ENCODE data around the gene CHKB.
"Not testable (repeated sequence)": the region's sequence is repeated elsewhere in the genome, so short reads cannot be mapped to it uniquely, and the experiment has no call there.

Gene CHKB, protein sequence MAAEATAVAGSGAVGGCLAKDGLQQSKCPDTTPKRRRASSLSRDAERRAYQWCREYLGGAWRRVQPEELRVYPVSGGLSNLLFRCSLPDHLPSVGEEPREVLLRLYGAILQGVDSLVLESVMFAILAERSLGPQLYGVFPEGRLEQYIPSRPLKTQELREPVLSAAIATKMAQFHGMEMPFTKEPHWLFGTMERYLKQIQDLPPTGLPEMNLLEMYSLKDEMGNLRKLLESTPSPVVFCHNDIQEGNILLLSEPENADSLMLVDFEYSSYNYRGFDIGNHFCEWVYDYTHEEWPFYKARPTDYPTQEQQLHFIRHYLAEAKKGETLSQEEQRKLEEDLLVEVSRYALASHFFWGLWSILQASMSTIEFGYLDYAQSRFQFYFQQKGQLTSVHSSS

DNA sequence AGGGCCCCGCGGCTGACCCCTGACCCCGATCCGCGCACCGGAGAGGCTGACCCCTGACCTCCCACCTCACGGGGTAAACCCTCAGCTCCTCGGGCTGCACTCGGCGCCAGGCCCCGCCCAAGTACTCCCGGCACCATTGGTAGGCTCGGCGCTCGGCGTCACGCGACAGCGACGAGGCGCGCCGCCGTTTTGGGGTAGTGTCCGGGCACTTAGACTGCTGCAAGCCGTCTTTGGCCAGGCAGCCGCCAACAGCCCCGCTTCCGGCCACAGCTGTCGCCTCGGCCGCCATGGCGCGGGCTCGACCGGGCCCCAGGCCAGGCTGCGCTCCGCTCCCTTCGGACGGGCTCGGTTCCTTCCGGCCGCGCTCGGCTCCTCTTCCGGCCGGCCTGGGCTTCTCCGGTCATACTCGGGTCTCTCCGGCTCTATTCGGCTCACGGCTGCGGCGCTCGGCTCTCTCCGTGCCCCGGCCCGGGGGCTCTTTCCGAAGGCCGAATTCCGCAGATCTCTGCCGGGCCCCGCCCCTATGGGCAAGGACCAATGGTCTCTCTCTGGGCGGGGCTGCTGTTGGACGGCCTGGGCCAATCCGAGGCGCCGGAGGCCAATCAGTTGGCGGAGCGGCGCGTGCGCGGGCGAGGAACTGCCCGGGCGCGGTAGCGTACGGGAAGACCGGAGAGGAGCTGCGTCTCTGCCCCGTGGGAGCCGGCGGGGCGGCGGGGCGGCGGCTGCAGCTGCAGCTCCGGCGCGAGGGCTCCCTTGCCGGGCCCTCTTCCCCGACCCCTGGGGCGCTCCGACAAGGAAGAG, at the start of gene CHKB:
TSS of gene CHKB (minus strand) at position 357 of the 801 bp plus-strand sequence. CDS start at position 289, 68 bp downstream.
- DNase-seq, result peak; percentile 97

DNA sequence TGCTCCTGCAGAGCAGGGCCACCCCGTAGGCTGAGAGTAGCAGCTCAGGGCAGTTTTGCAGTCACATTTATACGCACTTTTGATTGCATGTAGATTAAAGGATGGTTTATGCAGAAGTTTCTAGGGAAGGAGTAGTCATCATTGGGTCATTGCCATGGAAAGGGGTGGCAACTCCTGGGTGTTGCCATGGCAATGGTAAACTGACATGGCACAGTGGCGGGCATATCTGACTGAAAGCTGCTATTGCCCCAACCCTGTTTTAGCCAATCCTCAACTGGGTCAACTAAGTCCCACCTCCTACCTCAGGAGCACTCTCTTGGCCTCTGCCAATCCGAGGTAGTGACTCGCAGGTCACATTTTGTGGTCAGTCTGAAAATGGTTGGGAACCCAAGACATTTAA, 47.7 kb upstream of the CHKB start:
- DNase-seq, result no peak

DNA sequence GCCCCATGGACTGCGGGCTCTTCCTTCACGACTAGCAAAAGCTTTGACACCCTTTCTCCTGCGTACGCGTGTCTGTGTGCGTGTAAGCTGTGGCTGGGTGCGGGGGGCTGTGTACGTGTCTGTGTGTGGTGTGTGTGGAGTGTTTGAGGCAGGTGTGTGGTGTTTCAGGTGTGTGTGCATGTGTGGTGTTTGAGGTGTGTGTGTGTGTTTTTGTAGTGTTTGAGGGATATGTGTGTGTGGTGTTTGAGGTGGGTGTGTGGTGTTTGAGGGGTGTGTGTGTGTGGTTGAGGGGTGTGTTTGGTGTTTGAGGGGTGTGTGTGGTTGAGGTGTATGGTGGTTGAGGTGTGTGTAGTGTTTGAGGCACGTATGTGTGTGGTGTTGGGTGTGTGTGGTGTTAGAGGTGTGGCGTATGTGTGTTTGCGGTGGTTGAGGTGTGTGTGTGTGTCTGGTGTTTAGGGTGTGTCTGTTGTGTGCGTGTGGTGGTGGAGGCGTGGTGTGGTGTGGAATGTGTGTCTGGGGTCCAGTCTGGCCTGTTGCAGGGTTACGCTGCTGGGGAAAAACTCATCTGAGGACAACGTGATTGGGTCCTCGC, 46.0 kb upstream of the CHKB start:
- no peak for DNase-seq

DNA sequence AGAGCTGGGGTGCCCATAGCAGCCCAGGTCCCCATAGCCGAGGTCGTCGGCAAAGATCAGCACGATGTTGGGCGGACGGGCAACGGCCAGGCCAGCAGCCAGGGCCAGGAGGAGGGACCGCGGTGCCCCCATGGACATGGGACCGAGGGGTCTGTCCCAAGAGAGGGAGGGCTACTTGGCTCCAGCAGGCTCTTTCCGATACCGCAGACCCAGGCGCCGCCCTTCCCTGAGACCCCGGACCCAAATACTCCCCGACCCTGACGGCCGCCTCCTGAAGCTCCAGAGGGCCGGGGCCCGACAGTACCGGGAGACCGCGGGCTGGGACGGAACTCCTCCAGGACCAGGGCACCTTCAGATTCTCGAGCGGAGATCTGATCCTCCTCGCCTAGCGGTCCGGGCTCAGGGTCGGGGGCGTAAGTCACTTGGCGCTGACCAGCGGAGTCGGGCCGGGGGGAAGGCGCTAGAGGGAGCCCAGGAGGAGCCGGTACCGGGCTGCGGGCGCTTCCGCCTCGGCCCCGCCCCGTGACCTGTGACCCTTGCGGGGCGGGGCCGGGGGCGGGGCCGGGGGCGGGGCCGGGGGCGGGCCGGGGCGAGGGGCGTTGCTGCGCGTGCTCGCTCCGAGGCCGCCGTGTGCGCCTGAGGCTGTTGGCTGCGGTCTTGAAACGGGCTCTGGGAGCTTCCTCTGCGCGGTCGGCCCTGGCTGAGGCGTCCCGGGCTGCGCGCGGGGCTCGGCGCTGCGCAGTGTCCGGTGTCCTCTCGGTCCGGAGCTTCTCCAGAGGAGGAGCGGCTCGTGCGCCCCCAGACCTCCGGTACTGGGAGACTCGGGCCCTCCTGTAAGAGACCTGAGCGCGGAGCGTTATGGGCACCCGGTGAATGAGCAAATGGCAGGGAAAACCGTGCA, 45.2 kb upstream of the CHKB start, which contains the start of gene ARSA:
TSS of gene ARSA (minus strand) at position 511 of the 901 bp plus-strand sequence. CDS start at position 138, 373 bp downstream.
- DNase-seq, result peak; percentile 25

GRCh38 chr22:50626850-50627641, 44.4 kb upstream of the CHKB start:
- no peak for DNase-seq

DNA sequence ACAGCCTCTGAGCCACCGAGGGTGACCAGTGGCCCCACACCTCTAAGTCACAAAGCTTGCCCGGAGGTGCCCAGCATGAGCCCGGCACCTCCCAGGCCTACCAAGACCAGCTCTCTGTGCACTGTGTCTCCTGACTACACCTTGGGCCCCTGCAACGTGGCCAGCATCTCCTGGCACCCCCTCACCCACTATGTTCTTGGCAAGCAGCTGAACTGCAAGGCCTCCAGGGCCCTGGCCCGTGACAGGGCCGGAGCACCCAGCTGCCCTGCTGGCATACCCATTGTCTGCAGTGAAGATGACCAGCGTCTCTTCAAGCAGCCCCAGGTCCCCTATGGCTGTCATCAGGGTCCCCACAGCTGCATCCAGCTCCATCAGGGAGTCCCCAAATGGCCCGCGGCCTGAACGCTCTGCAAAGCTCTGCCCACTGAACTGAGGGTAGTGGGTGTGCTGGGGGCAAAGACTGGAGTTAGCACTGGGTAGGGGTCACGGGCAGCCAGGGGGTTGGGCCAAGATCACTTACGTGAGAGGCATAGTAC, 43.7 kb upstream of the CHKB start:
- DNase-seq, result no peak

DNA sequence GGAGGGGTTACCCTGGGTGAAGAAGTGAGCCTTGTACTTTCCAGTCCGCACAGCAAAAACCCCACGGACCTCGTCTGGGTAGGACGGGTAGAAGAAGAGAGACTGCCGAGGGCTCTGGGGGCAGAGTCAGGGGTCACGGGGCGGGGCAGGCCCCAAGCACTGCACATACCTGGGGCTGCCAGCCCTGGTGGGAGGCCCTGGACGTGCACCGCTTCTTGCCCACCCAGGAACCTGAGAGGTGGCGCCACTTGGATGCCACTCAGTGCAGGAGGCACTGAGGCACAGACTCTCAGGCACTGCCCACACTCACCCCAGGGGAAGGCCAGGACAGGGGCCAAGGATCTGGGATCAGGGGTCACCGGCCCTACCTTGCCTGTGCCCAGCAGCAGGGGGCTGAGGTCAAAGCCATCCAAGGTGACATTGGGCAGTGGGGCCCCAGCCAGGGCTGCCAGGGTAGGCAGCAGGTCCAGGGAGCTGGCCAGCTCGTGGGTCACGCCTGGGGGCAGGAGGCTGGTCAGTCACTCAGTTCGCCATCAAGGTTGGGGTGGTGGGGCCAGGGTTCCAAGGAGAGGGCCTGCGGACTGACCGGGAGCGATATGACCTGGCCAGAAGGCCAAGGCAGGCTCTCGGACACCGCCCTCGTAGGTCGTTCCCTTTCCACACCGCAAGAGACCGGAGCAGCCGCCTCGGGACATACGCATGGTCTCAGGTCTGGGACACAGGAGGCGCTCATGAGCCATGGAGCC, 43.1 kb upstream of the CHKB start:
- no peak for DNase-seq

GRCh38 chr22:50625131-50625567, 42.5 kb upstream of the CHKB start:
- DNase-seq, result no peak

- no peak for DNase-seq
Measured at GRCh38 chr22:50624347-50625130, 41.9 kb upstream of the CHKB start.

GRCh38 chr22:50622723-50623327, 40.2 kb upstream of the CHKB start:
- no peak for DNase-seq

DNA sequence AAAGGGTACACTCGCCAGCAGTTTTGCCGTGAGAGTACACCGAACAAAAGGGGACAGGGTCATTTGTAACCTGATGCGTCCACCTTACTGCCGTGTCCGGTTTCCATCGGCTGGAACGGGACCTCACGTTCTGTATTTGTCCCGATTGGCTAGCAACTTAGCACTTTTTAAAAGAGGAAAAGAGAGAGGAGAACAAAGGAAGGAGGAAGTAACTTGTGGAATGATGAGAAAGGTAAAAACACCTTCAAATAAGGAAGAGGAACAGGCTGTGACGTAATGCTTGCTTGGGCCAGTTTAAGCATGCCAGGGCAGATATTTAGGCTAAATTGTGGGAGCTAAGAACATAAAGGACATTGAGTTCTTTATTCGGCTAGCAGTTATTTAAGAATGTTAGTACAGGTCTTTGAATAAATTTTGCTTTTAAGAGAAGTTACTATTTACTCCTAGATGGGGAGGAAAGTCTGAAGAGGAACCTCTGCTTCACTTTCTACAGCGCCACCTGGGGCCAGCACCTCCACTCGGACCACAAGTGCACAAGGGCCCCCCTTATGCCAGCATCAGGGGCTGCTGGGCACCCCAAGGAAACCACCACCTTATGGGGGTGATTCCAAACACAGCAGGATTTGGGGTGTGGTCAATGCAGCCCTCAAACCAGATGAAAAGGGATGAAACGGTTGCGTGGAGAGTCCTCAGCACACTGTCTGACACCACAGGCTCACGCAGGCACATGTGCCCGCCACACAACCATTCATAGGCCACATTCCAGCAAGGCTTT, 39.5 kb upstream of the CHKB start:
- DNase-seq, result no peak

GRCh38 chr22:50621356-50621880, 38.8 kb upstream of the CHKB start:
- no peak for DNase-seq

GRCh38 chr22:50620593-50621355, 38.1 kb upstream of the CHKB start:
- DNase-seq, result no peak

DNA sequence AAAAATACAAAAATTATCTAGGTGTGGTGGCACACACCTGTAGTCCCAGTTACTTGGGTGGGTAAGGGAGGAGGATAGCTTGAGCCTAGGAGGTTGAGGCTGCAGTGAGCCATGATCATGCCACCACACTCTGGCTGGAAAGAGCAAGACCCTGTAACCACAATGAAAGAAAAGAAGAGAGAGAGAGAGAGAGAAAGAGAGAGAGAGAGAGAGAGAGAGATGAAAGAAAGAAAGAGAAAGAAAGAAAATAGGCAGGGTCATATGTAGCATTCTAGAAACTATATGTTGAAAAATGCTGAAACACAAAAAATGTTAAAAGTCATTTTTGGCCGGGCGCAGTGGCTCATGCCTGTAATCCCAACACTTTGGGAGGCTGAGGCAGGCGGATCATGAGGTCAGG, 31.6 kb upstream of the CHKB start:
- not testable (repeated sequence) for DNase-seq

DNA sequence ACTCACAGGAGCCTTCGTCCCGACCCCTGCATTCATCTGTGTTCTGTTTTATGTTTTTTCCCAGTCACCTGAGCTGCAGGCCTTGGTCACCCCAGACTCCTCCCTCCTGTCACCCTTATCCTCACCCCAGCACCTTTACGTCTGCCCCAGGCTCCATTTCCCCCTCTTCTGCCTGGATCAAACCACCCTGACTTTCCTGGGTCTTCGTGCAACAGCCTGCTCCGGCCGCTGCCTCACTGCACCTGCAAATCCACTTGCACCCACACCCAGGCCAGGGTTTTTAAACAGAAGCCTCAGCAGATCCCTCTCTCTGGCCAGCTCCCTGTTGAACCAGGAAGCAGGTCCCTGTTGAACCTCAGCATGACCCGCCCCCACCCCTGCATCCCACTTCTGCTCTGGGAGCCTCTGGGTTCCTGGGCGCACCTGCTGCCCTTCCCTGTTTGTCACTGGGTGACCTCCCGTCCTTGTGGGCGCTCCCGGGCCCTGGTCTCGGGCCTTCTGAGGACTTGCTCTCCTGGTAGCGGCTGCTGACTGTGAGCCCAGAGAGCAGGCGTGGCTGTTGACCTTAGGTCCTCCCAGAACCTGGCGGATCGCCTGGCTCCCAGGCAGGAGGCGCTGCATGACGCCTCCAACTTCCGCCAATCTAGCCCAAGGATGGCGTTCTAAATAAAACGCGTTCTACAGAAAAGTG, 30.8 kb upstream of the CHKB start:
- no peak for DNase-seq

DNA sequence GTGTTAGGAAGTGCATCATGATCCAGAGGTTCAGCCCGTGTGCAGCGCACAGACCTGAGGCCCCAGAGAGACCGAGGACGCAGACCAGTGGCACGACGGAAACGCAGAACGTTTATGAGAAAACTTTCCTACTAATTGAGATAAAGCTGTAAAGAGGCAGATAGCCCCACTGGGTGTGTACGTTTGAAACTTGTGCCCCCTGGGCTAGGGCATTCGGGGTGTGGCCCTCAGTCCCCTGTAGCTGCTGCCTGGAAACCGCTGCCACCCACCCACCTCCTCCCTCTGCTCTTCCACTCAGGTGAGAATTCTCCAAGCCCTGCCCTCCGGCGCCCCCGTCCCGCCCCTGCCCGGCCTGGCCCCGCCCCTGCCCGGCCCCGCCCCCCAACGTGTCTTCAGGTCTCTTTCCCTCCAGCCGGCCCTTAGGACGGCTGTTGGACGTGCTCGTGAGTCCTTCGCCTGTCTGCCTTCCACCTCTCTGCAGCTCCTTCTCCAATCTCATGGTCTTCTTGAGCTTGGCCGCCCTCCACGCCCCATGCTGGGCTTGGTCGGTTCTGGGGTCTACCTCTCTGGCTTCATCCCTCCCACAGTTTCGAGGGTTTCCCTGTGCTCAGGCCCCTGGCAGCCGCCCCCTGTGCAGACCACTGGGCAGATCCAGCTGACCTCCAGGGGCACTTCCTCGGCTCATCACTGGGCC, 30.0 kb upstream of the CHKB start:
- no peak for DNase-seq
